Endodermal cell (in vitro differentiated cells): ENCODE measurements around the gene ERAP2. TPM values are rescaled to one million over a fixed set of nuclear protein-coding genes. Genes with fewer than 3 reads are reported as not detected.

Experiments
- DNase-seq: peaks from one replicate; pipeline ENCODE4 v3.0.0-alpha.2; 2017
- H3K27ac ChIP-seq: 2 replicates; pipeline ENCODE4 v1.5.1; 2013; ENCODE audit warnings: mild to moderate bottlenecking, low read depth, low read length, moderate library complexity
- H3K27me3 ChIP-seq: 2 replicates; pipeline ENCODE4 v1.6.1; 2013; ENCODE audit warnings: mild to moderate bottlenecking, low read length, moderate library complexity; ENCODE audit not compliant: insufficient read depth, control insufficient read depth, poor library complexity, severe bottlenecking
- H3K36me3 ChIP-seq: 2 replicates; pipeline ENCODE4 v1.7.0; 2013; ENCODE audit warnings: mild to moderate bottlenecking, low read length, moderate library complexity; ENCODE audit not compliant: control insufficient read depth, insufficient read depth
- H3K4me1 ChIP-seq: one replicate; pipeline ENCODE4 v1.7.0; 2013; ENCODE audit warnings: low read length; ENCODE audit not compliant: control insufficient read depth, insufficient read depth
- H3K4me3 ChIP-seq: 2 replicates; pipeline ENCODE4 v1.5.1; 2013; ENCODE audit warnings: mild to moderate bottlenecking, low read length, moderate library complexity
- H3K9ac ChIP-seq: 2 replicates; pipeline ENCODE4 v1.6.1; 2013; ENCODE audit warnings: mild to moderate bottlenecking, low read length, moderate library complexity; ENCODE audit not compliant: poor library complexity, severe bottlenecking; ENCODE audit errors: extremely low read depth
- H3K9me3 ChIP-seq: 2 replicates; pipeline ENCODE4 v1.6.1; 2013; ENCODE audit warnings: mild to moderate bottlenecking, low read length, moderate library complexity; ENCODE audit not compliant: control insufficient read depth
- H3K27ac Mint-ChIP-seq: 2 replicates; pipeline ENCODE4 v1.8.0; 2020; ENCODE audit warnings: mixed read lengths
- H3K27me3 Mint-ChIP-seq: 2 replicates; pipeline ENCODE4 v1.8.0; 2021; ENCODE audit warnings: mild to moderate bottlenecking, mixed read lengths; ENCODE audit not compliant: insufficient read depth
- H3K36me3 Mint-ChIP-seq: 2 replicates; pipeline ENCODE4 v1.8.0; 2020; ENCODE audit warnings: low read depth, mixed read lengths
- H3K4me1 Mint-ChIP-seq: 2 replicates; pipeline ENCODE4 v1.8.0; 2020; ENCODE audit warnings: mixed read lengths
- H3K4me3 Mint-ChIP-seq: 2 replicates; pipeline ENCODE4 v1.8.0; 2020; ENCODE audit warnings: mild to moderate bottlenecking, moderate library complexity, mixed read lengths
- H3K9me3 Mint-ChIP-seq: 2 replicates; pipeline ENCODE4 v1.8.0; 2020; ENCODE audit warnings: mild to moderate bottlenecking, mixed read lengths
- CTCF ChIP-seq: fragments of 200-600 bp; sonication (generic); conservative IDR thresholded peaks from 2 replicates; pipeline ENCODE4 v1.5.0; 2021; ENCODE audit warnings: antibody characterized with exemption, mild to moderate bottlenecking
- WGBS, 2 experiments: methylation state at CpG; one replicate each; pipeline versions ENCODE4 v1.1.5 to v1.1.7; 2013; ENCODE audit warnings: missing lambda C conversion rate in 2 of 2, mixed read lengths in 1 of 2; ENCODE audit not compliant: insufficient coverage in 1 of 2, insufficient read length in 1 of 2; 5-methylcytosine and 5-hydroxymethylcytosine counted together
- long read RNA-seq, 4 experiments: library from polyadenylated mRNA in 2 of 4; library from RNA in 1 of 4; library from capped mRNA in 1 of 4; stranded (forward) in 3 of 4; unstranded in 1 of 4; transcript quantifications; one replicate each; pipeline ENCODE4 v2.0.0, GENCODE V29; 2020 to 2021; ENCODE audit warnings: inconsistent platforms in 1 of 4
- polyA plus RNA-seq, 2 experiments: library from polyadenylated mRNA; stranded (reverse); fragments of 50-300 nt; gene quantifications; one replicate each; pipeline ENCODE4 v1.2.3, GENCODE V29; 2013
- total RNA-seq, 2 donors: library from RNA; stranded (reverse); fragmentation: NEBNext Ultra II Directional in 1 of 2; extraction: Animal tissue kit (Norgen Biotek cat#: 25700) in 1 of 2; gene quantifications; 2 replicates in 1 of 2; 3 replicates in 1 of 2; pipeline ENCODE4 v1.2.1, GENCODE V29; 2021

Gene ERAP2, protein sequence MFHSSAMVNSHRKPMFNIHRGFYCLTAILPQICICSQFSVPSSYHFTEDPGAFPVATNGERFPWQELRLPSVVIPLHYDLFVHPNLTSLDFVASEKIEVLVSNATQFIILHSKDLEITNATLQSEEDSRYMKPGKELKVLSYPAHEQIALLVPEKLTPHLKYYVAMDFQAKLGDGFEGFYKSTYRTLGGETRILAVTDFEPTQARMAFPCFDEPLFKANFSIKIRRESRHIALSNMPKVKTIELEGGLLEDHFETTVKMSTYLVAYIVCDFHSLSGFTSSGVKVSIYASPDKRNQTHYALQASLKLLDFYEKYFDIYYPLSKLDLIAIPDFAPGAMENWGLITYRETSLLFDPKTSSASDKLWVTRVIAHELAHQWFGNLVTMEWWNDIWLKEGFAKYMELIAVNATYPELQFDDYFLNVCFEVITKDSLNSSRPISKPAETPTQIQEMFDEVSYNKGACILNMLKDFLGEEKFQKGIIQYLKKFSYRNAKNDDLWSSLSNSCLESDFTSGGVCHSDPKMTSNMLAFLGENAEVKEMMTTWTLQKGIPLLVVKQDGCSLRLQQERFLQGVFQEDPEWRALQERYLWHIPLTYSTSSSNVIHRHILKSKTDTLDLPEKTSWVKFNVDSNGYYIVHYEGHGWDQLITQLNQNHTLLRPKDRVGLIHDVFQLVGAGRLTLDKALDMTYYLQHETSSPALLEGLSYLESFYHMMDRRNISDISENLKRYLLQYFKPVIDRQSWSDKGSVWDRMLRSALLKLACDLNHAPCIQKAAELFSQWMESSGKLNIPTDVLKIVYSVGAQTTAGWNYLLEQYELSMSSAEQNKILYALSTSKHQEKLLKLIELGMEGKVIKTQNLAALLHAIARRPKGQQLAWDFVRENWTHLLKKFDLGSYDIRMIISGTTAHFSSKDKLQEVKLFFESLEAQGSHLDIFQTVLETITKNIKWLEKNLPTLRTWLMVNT
- total RNA-seq, result not detected
- not detected for polyA plus RNA-seq (2013, experiment 1 of 2)
- not detected for polyA plus RNA-seq (2013, experiment 2 of 2)
- long read RNA-seq, experiment 1, result 0 reads
- long read RNA-seq, experiment 2, result 0 reads
- long read RNA-seq, experiment 3, result 0 reads
- long read RNA-seq, experiment 4, result 0 reads

DNA sequence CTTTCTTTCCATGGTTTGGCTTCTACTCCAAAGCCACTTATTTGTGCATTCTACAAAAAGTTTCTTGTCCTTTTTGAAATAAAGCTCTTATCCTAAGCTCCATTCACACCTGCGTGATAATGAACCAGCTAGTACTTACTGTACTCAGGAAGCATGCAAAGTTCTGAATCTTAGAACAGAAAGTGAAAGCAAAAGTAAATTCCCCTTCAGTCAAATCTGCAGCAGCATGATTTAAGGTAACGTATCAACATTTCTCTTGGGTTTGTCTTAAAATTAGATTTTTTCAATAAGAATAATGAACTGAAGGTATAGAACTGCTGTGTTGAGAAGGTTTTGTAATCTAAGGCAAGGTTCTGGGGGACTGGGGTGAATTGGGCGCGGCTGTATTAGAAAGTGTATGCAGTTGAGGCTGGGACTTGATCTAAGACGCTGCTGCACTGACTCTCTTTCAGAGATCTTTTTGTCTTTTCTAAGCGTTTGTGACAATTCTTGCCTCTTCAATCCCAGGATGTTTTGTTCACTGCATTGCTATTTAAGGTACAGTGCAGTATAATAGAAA, at the start of gene ERAP2:
Gene ERAP2 (plus strand): TSS at position 209 of the 559 bp plus-strand sequence. CDS start 3,186 bp downstream, outside the sequence.
- Mint-ChIP-seq H3K36me3 (no peaks in the 10 kb centered on the region), H3K4me1 (peaks cover 19% of the 10 kb centered on the region), H3K27ac (no peak within 1 kb of the TSS), H3K9me3 (no peaks in the 10 kb centered on the region), H3K4me3 (no peak within 1 kb of the TSS), H3K27me3 (peaks cover 2% of the 10 kb centered on the region)
- Histone ChIP-seq H3K4me1 (peaks cover 9% of the 10 kb centered on the region), H3K27ac (no peak within 1 kb of the TSS), H3K9ac (no peak within 1 kb of the TSS), H3K27me3 (no peaks in the 10 kb centered on the region), H3K4me3 (peak within 1 kb of the TSS; percentile 30), H3K9me3 (no peaks in the 10 kb centered on the region), H3K36me3 (no peaks in the 10 kb centered on the region)
- TF ChIP-seq CTCF, result no peak
- 81 to 86% methylated on average over 4 to 6 of the region's 6 CpGs for WGBS, 2 experiments
- no peak for DNase-seq

GRCh38 chr5:96829297-96829696, 47.0 kb upstream of the ERAP2 start:
- no peaks in the 10 kb centered on the region for H3K36me3 ChIP-seq
- no peaks in the 10 kb centered on the region for H3K4me1 ChIP-seq
- 93 to 94% methylated on average over 3 to 6 of the region's 6 CpGs for WGBS, 2 experiments
- no peak for DNase-seq
- H3K27me3 Mint-ChIP-seq, result no peaks in the 10 kb centered on the region
- no peaks in the 10 kb centered on the region for H3K9me3 ChIP-seq
- H3K27ac Mint-ChIP-seq, result no peak overlapping the region
- H3K27ac ChIP-seq, result no peak overlapping the region
- TF ChIP-seq CTCF, result no peak
- H3K36me3 Mint-ChIP-seq, result no peaks in the 10 kb centered on the region
- H3K9ac ChIP-seq, result no peak overlapping the region
- H3K4me1 Mint-ChIP-seq, result peaks cover 5% of the 10 kb centered on the region
- H3K9me3 Mint-ChIP-seq, result no peaks in the 10 kb centered on the region
- H3K27me3 ChIP-seq, result no peaks in the 10 kb centered on the region
- H3K4me3 ChIP-seq, result no peak overlapping the region
- H3K4me3 Mint-ChIP-seq, result no peak overlapping the region

DNA sequence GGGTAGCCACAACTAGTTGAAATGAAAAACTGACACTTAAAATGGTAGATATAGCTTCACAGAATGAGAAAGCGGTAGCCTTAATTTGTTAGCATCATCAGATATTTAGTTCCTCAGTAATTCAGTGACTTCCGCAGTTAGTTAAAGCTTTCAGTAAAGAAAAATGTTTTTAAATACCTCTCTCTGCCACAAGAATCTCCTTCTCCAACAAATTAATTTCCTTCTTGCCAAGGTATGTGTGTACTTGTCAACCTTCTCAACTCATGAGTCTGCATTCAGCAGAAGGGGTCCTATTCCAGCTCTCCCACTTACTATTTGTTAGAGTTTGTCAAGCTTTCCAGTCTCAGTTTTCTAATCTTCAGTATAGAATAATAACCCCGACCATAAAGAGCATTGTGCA, 42.3 kb upstream of the ERAP2 start:
- no peaks in the 10 kb centered on the region for H3K36me3 Mint-ChIP-seq
- H3K27me3 Mint-ChIP-seq, result no peaks in the 10 kb centered on the region
- H3K4me3 Mint-ChIP-seq, result no peak overlapping the region
- peaks cover 5% of the 10 kb centered on the region for H3K4me1 Mint-ChIP-seq
- no peak for TF ChIP-seq CTCF
- Histone ChIP-seq H3K27me3 (no peaks in the 10 kb centered on the region), H3K27ac (no peak overlapping the region), H3K9ac (no peak overlapping the region), H3K4me1 (no peaks in the 10 kb centered on the region), H3K36me3 (no peaks in the 10 kb centered on the region), H3K9me3 (no peaks in the 10 kb centered on the region), H3K4me3 (no peak overlapping the region)
- H3K9me3 Mint-ChIP-seq, result no peaks in the 10 kb centered on the region
- 94 to 100% methylated on average over 2 to 3 of the region's 3 CpGs for WGBS, 2 experiments
- H3K27ac Mint-ChIP-seq, result no peak overlapping the region
- DNase-seq, result no peak
